Measurements from ENCODE around the gene RNF32.
"Not testable (repeated sequence)": the region's sequence is repeated elsewhere in the genome, so short reads cannot be mapped to it uniquely, and the experiment has no call there.

RNF32 gene

GRCh38 chr7:156614434-156615264 is 25.9 kb upstream of the RNF32 start:
- no peak for DNase-seq

- no peak for DNase-seq
Observed at GRCh38 chr7:156616269-156617202, 24.0 kb upstream of the RNF32 start.

- no peak for DNase-seq
Observed at GRCh38 chr7:156617215-156617614, 23.4 kb upstream of the RNF32 start.

DNA sequence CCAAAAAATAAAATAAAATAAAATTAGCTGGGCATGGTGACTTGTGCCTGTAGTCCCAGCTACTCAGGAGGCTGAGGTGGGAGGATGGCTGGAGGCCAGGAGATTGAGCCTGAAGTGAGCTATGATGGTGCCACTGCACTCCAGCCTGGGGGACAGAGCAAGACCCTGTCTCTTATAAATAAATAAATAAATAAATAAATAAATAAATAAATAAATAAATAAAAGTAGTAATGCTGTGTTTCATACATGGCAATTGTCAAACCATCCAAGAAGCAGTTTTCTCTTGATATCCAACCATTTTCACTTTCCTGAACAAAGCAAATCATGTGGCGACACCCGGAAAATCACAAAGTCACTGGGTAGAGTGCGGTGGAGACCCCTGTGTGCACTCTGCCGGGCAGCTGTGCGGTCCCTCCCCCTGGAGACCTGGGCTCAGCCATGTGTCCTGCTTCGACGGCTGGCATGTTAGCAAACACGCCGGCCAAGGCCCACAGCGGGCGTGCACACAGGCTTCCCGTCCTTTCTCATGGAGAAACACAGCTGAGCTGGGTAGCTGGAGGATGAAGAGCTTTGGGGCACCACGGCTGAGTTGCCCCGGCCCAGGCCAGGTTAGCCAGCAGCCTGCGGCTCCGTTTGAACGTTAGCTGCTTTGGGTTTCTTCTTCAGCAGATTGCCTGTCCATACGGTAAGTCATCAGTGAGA is 22.3 kb upstream of the RNF32 start:
- DNase-seq, result no peak

- no peak for DNase-seq
Observed at GRCh38 chr7:156618780-156619367, 21.7 kb upstream of the RNF32 start.

GRCh38 chr7:156619488-156620290 is 20.9 kb upstream of the RNF32 start:
- not testable (repeated sequence) for DNase-seq

DNA sequence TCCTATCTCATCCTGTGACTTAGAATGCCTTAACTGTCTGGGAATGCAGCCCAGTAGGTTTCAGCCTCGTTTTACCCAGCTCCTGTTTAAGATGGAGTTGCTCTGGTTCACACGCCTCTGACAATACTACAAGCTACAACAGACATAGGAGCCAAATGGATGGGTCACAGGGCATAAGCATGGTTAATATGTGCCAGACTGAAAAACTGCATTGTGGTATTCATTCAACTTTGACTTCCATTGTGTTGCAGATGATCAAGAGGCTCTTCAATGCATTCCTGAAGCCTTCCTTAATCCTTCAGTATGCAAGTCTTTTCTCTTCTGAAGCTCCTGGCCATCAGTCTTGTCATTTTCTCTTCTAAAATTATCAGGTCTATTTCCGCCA is 20.3 kb upstream of the RNF32 start:
- DNase-seq, result no peak

DNA sequence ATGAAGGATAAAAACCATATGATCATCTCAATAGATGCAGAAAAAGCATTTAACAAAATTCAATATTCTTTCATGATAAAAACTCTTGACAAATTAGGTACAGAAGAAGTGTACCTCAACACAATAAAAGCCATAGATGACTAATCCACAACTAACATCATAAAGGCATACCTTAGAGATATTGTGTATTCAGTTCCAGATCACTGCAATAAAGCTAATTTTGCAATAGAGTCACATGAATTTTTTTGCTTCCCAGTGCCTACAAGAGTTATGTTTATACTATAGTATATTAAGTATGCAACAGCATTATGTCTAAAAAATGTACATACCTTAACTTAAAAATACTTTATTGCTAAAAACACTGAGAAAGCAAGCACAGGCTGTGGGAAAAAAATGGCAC is 18.9 kb upstream of the RNF32 start:
- no peak for DNase-seq

- no peak for DNase-seq
Observed at GRCh38 chr7:156625580-156625979, 15.0 kb upstream of the RNF32 start.

DNA sequence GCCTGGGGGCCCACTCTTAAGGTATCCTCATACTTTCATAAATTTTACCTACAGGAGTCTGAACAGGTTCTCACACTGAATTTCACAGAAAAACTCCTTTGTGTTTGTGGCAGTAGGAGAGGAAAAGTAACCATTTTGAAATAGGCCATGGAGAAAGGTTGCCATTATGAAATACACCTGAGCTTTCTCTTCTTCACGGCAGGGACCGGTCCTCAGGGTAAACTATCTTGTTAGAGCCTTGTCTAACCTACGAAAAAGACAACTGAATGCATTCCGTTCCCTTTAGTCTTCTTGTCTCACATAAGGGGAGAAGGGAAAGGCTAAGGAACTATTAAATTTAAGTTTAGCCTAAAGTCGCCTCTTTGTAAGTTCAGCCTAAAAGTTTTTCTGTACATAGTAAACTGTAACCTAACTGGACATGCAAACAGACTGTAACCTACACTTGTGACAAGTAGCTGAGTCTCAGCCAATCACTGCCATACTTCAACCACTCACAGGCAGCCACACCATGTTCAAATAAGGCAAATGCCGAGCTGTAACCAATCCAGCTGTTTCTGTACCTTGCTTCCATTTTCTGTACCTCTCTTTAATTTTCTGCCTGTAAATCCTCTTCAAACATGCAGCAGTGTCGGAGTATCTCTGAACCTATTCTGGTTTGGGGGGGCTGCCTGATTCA is 14.2 kb upstream of the RNF32 start:
- no peak for DNase-seq

- no peak for DNase-seq
Observed at GRCh38 chr7:156628562-156628961, 12.0 kb upstream of the RNF32 start.

GRCh38 chr7:156629873-156630272 is 10.7 kb upstream of the RNF32 start:
- DNase-seq, result no peak

GRCh38 chr7:156634117-156634516 is 6.5 kb upstream of the RNF32 start:
- DNase-seq, result no peak

GRCh38 chr7:156635529-156636385 is 4.8 kb upstream of the RNF32 start:
- DNase-seq, result no peak

GRCh38 chr7:156637093-156637492 is 3.5 kb upstream of the RNF32 start:
- DNase-seq, result not testable (repeated sequence)

- DNase-seq, result no peak
Observed at GRCh38 chr7:156638443-156639077, 2.0 kb upstream of the RNF32 start.

GRCh38 chr7:156639426-156640256 is 933 bp upstream of the RNF32 start:
- DNase-seq, result no peak

DNA sequence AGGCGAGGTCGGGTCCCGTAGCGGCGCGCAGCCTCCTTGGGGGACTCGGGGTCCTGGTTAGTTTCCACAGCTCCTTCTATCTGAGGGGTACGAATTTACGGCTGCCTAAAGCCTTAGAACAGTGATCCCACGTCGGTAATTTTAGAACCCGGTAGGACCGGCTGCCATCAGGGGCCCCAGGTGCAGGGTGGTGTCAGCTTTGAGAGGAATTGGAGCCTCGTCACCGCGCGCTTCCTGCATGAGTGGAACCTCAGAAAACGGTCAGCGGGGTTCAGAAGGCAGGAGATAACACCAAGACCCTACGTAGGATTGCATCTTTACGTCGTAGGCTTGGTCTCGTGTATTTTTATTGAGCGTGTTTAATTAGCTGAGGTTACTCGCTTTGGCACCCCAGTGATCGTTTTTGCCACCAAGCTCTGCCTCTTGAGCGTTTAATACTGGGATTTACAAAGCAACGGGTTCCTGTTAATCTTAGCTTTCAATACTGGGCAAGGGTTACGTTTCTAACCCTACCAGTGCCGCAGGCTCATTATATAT is 443 bp downstream of the RNF32 start:
- no peak for DNase-seq

All from activated gamma-delta T cell treated with Interleukin-2 at 50 U/mL for 16 hours (primary cell).